Lung (tissue), 12 donors: ENCODE measurements around the gene TTC39B. TPM values are rescaled to one million over a fixed set of nuclear protein-coding genes. Genes with fewer than 3 reads are reported as not detected.

Source experiments
- ATAC-seq: fragments of 200-7000 bp; cut with Tn5 transposase; one replicate; pipeline ENCODE4 v1.9.1; 2020; ENCODE audit warnings: moderate number of reproducible peaks; ENCODE audit not compliant: insufficient read depth, low FRiP score
- DNase-seq, 3 donors: peaks; one replicate each; pipeline ENCODE4 v3.0.0-alpha.2; 2013 to 2017
- H3K27ac ChIP-seq, 2 donors: one replicate each; pipeline ENCODE4 v1.5.1; 2013; ENCODE audit warnings: mild to moderate bottlenecking in 2 of 2, moderate library complexity in 2 of 2, control low read depth in 1 of 2, inconsistent platforms in 1 of 2, low read depth in 1 of 2, low read length in 1 of 2
- H3K27me3 ChIP-seq, 3 donors: one replicate each; pipeline ENCODE4 v1.5.1; 2013; ENCODE audit warnings: low read length in 2 of 3; ENCODE audit not compliant: control insufficient read depth in 3 of 3, insufficient read depth in 3 of 3
- H3K36me3 ChIP-seq, 4 donors: one replicate each; pipeline ENCODE4 v1.5.1; 2013; ENCODE audit warnings: low read length in 4 of 4, mild to moderate bottlenecking in 1 of 4, moderate library complexity in 1 of 4; ENCODE audit not compliant: control insufficient read depth in 4 of 4, insufficient read depth in 4 of 4
- H3K4me1 ChIP-seq, 5 donors: one replicate each; pipeline ENCODE4 v1.5.1; 2013; ENCODE audit warnings: low read length in 5 of 5, mild to moderate bottlenecking in 2 of 5, moderate library complexity in 1 of 5; ENCODE audit not compliant: control insufficient read depth in 5 of 5, insufficient read depth in 5 of 5
- H3K4me3 ChIP-seq: one replicate; pipeline ENCODE4 v1.5.1; 2013; ENCODE audit warnings: mild to moderate bottlenecking, control low read depth, moderate library complexity
- H3K9ac ChIP-seq, 2 donors: one replicate each; pipeline ENCODE4 v1.5.1; 2013; ENCODE audit warnings: low read length in 2 of 2, control low read depth in 1 of 2; ENCODE audit not compliant: insufficient read depth in 1 of 2
- H3K9me3 ChIP-seq, 4 donors: one replicate each; pipeline ENCODE4 v1.5.1; 2013; ENCODE audit warnings: low read length in 3 of 4, mild to moderate bottlenecking in 1 of 4, moderate library complexity in 1 of 4; ENCODE audit not compliant: control insufficient read depth in 4 of 4, insufficient read depth in 3 of 4
- CTCF ChIP-seq: IDR thresholded peaks from 2 replicates; pipeline ENCODE4 v1.5.1; 2012; ENCODE audit warnings: mild to moderate bottlenecking; ENCODE audit errors: control extremely low read depth, extremely low read depth
- WGBS, 2 donors: extraction: QIAGEN DNeasy Blood & Tissue Kit; methylation state at CpG; one replicate each; pipeline ENCODE4 v1.1.7; 2013; 5-methylcytosine and 5-hydroxymethylcytosine counted together
- polyA plus RNA-seq, 2 donors: library from polyadenylated mRNA; stranded (reverse); fragments of 200-250 nt; gene quantifications; one replicate each; pipeline ENCODE4 v1.2.1, GENCODE V29; 2013
- total RNA-seq, 2 donors: library from RNA; depleted of rRNA in 1 of 2; stranded (reverse); fragments of >200 nt in 1 of 2; gene quantifications; one replicate each; pipeline ENCODE4 v1.2.1, GENCODE V29; 2014 to 2021
- donor health status: control.
- donor health status: control.
- donor health status: Bipolar disorder and iron deficiency.
- donor health status: healthy.
- donor health status: DM: yes; HTN: yes; CAD: no.

TTC39B gene
- total and polyA plus RNA-seq, 4 donors = 4.2 to 30.0 (median 19.2) TPM

GRCh38 chr9:15187589-15187988, 119.4 kb downstream of the TTC39B start:
- Histone ChIP-seq H3K27me3 (no peaks in the 10 kb centered on the region), H3K4me3 (no peak overlapping the region), H3K9me3 (no peaks in the 10 kb centered on the region), H3K9ac (no peak overlapping the region), H3K27ac (no peak overlapping the region), H3K4me1 (peaks cover 0 to 20% (median 2%) of the 10 kb centered on the region in 5 donors), H3K36me3 (peaks cover 5 to 39% (median 27%) of the 10 kb centered on the region in 4 donors)
- no peak for TF ChIP-seq CTCF
- 84 to 92% methylated on average over 1 of the region's 1 CpG for WGBS, 2 donors
- DNase-seq = no peak
- no peak for ATAC-seq

- Histone ChIP-seq H3K4me3 (no peak overlapping the region), H3K36me3 (peaks cover 2 to 32% (median 20%) of the 10 kb centered on the region in 4 donors), H3K9ac (peak overlapping the region in 1 of 2 donors; percentile 51), H3K27ac (no peak overlapping the region), H3K4me1 (peaks cover 0 to 29% (median 2%) of the 10 kb centered on the region in 5 donors), H3K9me3 (no peaks in the 10 kb centered on the region), H3K27me3 (no peaks in the 10 kb centered on the region)
- no peak for TF ChIP-seq CTCF
- ATAC-seq = no peak
- peak in 2 of 3 donors; percentile 81 to 82 for DNase-seq
- whole genome bisulfite sequencing, 2 donors = 48 to 54% methylated on average over 3 of the region's 3 CpGs
Measured at GRCh38 chr9:15182730-15183129, 124.3 kb downstream of the TTC39B start.

GRCh38 chr9:15182101-15182551, 124.9 kb downstream of the TTC39B start:
- H3K4me3 ChIP-seq = no peak overlapping the region
- DNase-seq (peak; percentile 22 to 82 (median 73)), ATAC-seq (no peak)
- H3K27ac ChIP-seq = no peak overlapping the region
- no peak for TF ChIP-seq CTCF
- WGBS, 2 donors = 69 to 76% methylated on average over 2 of the region's 2 CpGs
- peaks cover 0 to 28% (median 17%) of the 10 kb centered on the region in 4 donors for H3K36me3 ChIP-seq
- H3K27me3 ChIP-seq = no peaks in the 10 kb centered on the region
- H3K9me3 ChIP-seq = no peaks in the 10 kb centered on the region
- H3K9ac ChIP-seq = peak overlapping the region in 1 of 2 donors; percentile 51
- peaks cover 0 to 29% (median 2%) of the 10 kb centered on the region in 5 donors for H3K4me1 ChIP-seq

- DNase-seq (no peak), ATAC-seq (no peak)
- no peak for TF ChIP-seq CTCF
- 99 to 100% methylated on average over 1 of the region's 1 CpG for WGBS, 2 donors
- Histone ChIP-seq H3K9ac (no peak overlapping the region), H3K4me3 (no peak overlapping the region), H3K27ac (no peak overlapping the region), H3K9me3 (no peaks in the 10 kb centered on the region), H3K4me1 (peaks cover 0 to 29% (median 2%) of the 10 kb centered on the region in 5 donors), H3K27me3 (no peaks in the 10 kb centered on the region), H3K36me3 (peaks cover 0 to 18% (median 9%) of the 10 kb centered on the region in 4 donors)
Measured at GRCh38 chr9:15180124-15180523, 126.9 kb downstream of the TTC39B start.
